CD4-positive, CD25-positive, alpha-beta regulatory T cell (primary cell): ENCODE data around the gene DCBLD1. TPM values are rescaled to one million over a fixed set of nuclear protein-coding genes. Genes with fewer than 3 reads are reported as not detected.

Experiments
- ATAC-seq, 2 donors: fragments of 150-1000 bp; cut with Tn5 transposase; one replicate each; pipeline ENCODE4 v1.10.0; 2021; ENCODE audit warnings: low read depth in 2 of 2, moderate number of reproducible peaks in 2 of 2, moderate library complexity in 1 of 2
- DNase-seq, 3 donors: peaks; one replicate each; pipeline versions ENCODE4 v3.0.0 to v3.0.0-alpha.2; 2012 to 2022; ENCODE audit warnings: mixed read lengths in 1 of 3
- H3K27ac ChIP-seq: one replicate; pipeline ENCODE4 v1.7.0; 2013; ENCODE audit warnings: mild to moderate bottlenecking, low read length; ENCODE audit not compliant: insufficient read depth, poor library complexity, severe bottlenecking
- H3K27me3 ChIP-seq: one replicate; pipeline ENCODE4 v1.7.0; 2013; ENCODE audit warnings: low read length; ENCODE audit not compliant: control insufficient read depth, insufficient read depth
- H3K36me3 ChIP-seq: one replicate; pipeline ENCODE4 v1.7.0; 2013; ENCODE audit warnings: mild to moderate bottlenecking, low read length, moderate library complexity; ENCODE audit not compliant: control insufficient read depth, insufficient read depth
- H3K4me1 ChIP-seq: 2 replicates; pipeline ENCODE4 v1.7.0; 2013; ENCODE audit warnings: mild to moderate bottlenecking, low read length; ENCODE audit not compliant: insufficient read depth, control insufficient read depth, poor library complexity, severe bottlenecking
- H3K4me3 ChIP-seq: one replicate; pipeline ENCODE4 v1.7.0; 2013; ENCODE audit warnings: low read depth, mild to moderate bottlenecking, low read length, moderate library complexity
- H3K9me3 ChIP-seq, 2 experiments: 1 replicate in 1 of 2; 2 replicates in 1 of 2; pipeline ENCODE4 v1.7.0; 2013; ENCODE audit warnings: low read length in 2 of 2, mild to moderate bottlenecking in 1 of 2, moderate library complexity in 1 of 2; ENCODE audit not compliant: control insufficient read depth in 2 of 2
- H3K27ac Mint-ChIP-seq, 3 donors: one replicate each; pipeline ENCODE4 v1.8.0; 2020 to 2022; ENCODE audit warnings: mild to moderate bottlenecking in 3 of 3, mixed read lengths in 3 of 3, moderate library complexity in 2 of 3
- H3K27me3 Mint-ChIP-seq: one replicate; pipeline ENCODE4 v1.8.0; 2022; ENCODE audit warnings: mild to moderate bottlenecking, mixed read lengths
- H3K36me3 Mint-ChIP-seq: one replicate; pipeline ENCODE4 v1.8.0; 2020; ENCODE audit warnings: mixed read lengths
- H3K4me1 Mint-ChIP-seq, 4 donors: one replicate each; pipeline ENCODE4 v1.8.0; 2020 to 2022; ENCODE audit warnings: mixed read lengths in 4 of 4, mild to moderate bottlenecking in 1 of 4
- H3K4me3 Mint-ChIP-seq, 4 donors: one replicate each; pipeline ENCODE4 v1.8.0; 2020 to 2022; ENCODE audit warnings: mild to moderate bottlenecking in 4 of 4, mixed read lengths in 4 of 4, moderate library complexity in 3 of 4
- H3K9me3 Mint-ChIP-seq, 7 donors: one replicate each; pipeline ENCODE4 v1.8.0; 2020 to 2022; ENCODE audit warnings: mixed read lengths in 7 of 7, mild to moderate bottlenecking in 3 of 7, moderate library complexity in 2 of 7
- polyA plus RNA-seq, 4 donors: library from polyadenylated mRNA; unstranded; fragments of 300-500 nt; fragmentation: Illumina TruSeq; gene quantifications; one replicate each; pipeline ENCODE4 v1.2.3, GENCODE V29; 2021
- total RNA-seq: library from RNA; stranded (reverse); gene quantifications from one replicate; pipeline ENCODE4 v1.2.3, GENCODE V29; 2022

Gene DCBLD1
- total and polyA plus RNA-seq, 5 donors from 2014 or later, result 1.3 to 5.5 (median 3.1) TPM

DNA sequence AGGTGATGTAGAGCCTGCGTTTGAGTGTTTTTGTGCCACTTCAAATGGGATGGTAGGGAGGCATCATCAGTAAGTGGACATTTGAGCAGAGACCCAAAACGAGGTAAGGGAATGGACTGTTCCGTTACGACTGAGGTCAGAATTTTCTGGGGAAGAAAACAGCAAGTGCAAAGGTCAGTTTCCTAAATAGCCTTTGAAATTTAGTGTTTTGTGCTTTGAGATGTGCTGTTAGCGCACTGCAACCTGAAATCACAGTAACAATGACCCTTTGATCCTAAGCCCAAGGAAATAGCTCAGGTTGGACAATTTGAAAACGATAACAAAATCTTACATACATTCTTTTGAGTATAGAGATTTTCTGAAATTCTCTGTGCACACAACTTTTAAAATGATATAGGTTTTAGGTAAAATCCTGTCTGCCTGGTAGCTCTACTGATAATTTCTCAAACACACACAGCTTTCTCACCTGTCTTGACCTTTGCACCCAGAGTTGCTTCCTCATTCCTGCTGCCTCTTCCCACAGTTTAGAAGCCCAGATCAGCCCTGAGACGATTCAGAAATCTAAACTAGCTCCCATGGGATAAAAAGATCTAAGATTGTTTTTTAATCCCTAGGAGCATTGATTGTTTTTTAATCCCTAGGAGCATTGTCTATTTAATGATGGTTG is 22.1 kb downstream of the DCBLD1 start:
- Mint-ChIP-seq H3K27ac (no peak overlapping the region), H3K27me3 (peaks cover 6% of the 10 kb centered on the region), H3K9me3 (peaks cover 0 to 2% (median 0%) of the 10 kb centered on the region in 7 donors), H3K4me1 (no peaks in the 10 kb centered on the region), H3K36me3 (no peaks in the 10 kb centered on the region), H3K4me3 (no peak overlapping the region)
- Histone ChIP-seq H3K4me1 (no peaks in the 10 kb centered on the region), H3K36me3 (no peaks in the 10 kb centered on the region), H3K9me3 (no peaks in the 10 kb centered on the region), H3K27me3 (peaks cover 2% of the 10 kb centered on the region), H3K4me3 (no peak overlapping the region), H3K27ac (no peak overlapping the region)
- DNase-seq (no peak), ATAC-seq (no peak)

- ATAC-seq, result no peak
- Mint-ChIP-seq H3K36me3 (peaks cover 3% of the 10 kb centered on the region), H3K27me3 (peaks cover 11% of the 10 kb centered on the region), H3K27ac (no peak overlapping the region), H3K4me3 (no peak overlapping the region), H3K9me3 (peaks cover 0 to 2% (median 0%) of the 10 kb centered on the region in 7 donors), H3K4me1 (no peaks in the 10 kb centered on the region)
- DNase-seq, result no peak
- Histone ChIP-seq H3K27me3 (peaks cover 2% of the 10 kb centered on the region), H3K9me3 (no peaks in the 10 kb centered on the region), H3K4me1 (no peaks in the 10 kb centered on the region), H3K4me3 (no peak overlapping the region), H3K27ac (no peak overlapping the region), H3K36me3 (no peaks in the 10 kb centered on the region)
These were observed 22.8 kb downstream of the DCBLD1 start for GRCh38 chr6:117505311-117505710.

DNA sequence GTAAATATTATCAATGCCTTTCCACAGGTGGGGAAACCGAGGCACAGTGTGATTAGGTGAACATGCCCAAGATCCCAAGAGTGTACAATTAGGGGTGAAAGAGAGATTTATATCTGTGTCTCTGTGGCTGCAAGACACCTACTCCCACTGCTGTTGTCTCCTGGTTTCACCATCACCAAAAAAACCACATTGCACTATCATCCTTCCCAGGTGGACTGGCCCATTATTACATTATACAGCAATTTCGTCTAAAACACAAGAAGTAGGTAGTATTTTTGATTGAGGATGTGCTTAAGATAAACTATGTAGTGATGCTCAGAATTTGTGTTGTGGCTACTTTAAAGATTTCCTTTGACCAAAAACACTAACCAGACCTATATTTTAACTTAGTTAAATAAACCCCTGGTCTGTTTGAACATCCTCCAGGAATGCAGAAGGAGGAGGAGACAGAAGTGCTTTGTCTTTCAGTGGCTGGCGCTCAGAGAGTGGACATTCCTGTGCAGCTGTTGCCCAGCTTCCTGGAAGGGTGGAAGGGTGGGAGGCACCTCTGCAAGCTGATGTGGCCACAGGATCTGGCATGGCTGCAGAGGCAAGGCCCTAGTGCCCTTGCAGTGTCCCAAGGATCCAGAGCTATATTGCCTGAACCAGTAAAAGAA is 23.8 kb downstream of the DCBLD1 start:
- H3K36me3 Mint-ChIP-seq, result peaks cover 3% of the 10 kb centered on the region

GRCh38 chr6:117506907-117507306 is 24.4 kb downstream of the DCBLD1 start:
- H3K4me1 ChIP-seq, result no peaks in the 10 kb centered on the region
- H3K9me3 ChIP-seq, result no peaks in the 10 kb centered on the region
- ATAC-seq, result no peak
- H3K4me3 ChIP-seq, result no peak overlapping the region
- peaks cover 3% of the 10 kb centered on the region for H3K36me3 Mint-ChIP-seq
- no peak overlapping the region for H3K27ac ChIP-seq
- H3K4me3 Mint-ChIP-seq, result no peak overlapping the region
- H3K36me3 ChIP-seq, result no peaks in the 10 kb centered on the region
- no peaks in the 10 kb centered on the region for H3K4me1 Mint-ChIP-seq
- H3K27me3 ChIP-seq, result peaks cover 2% of the 10 kb centered on the region
- no peak overlapping the region for H3K27ac Mint-ChIP-seq
- H3K27me3 Mint-ChIP-seq, result peaks cover 11% of the 10 kb centered on the region
- no peak for DNase-seq
- H3K9me3 Mint-ChIP-seq, result peaks cover 0 to 1% (median 0%) of the 10 kb centered on the region in 7 donors

More for the DNA sequence above, 23.8 kb downstream of the DCBLD1 start:
- H3K27me3 ChIP-seq, result peaks cover 2% of the 10 kb centered on the region
- no peaks in the 10 kb centered on the region for H3K4me1 Mint-ChIP-seq
- H3K9me3 ChIP-seq, result no peaks in the 10 kb centered on the region
- peaks cover 11% of the 10 kb centered on the region for H3K27me3 Mint-ChIP-seq
- no peaks in the 10 kb centered on the region for H3K4me1 ChIP-seq
- no peaks in the 10 kb centered on the region for H3K36me3 ChIP-seq
- H3K27ac Mint-ChIP-seq, result no peak overlapping the region
- H3K27ac ChIP-seq, result no peak overlapping the region
- ATAC-seq (no peak), DNase-seq (no peak)
- no peak overlapping the region for H3K4me3 ChIP-seq
- H3K9me3 Mint-ChIP-seq, result peaks cover 0 to 2% (median 0%) of the 10 kb centered on the region in 7 donors
- no peak overlapping the region for H3K4me3 Mint-ChIP-seq

GRCh38 chr6:117508450-117508971 is 26.0 kb downstream of the DCBLD1 start:
- DNase-seq (no peak), ATAC-seq (no peak)
- no peak overlapping the region for H3K27ac ChIP-seq
- H3K27me3 ChIP-seq, result peaks cover 2% of the 10 kb centered on the region
- H3K9me3 ChIP-seq, result no peaks in the 10 kb centered on the region
- Mint-ChIP-seq H3K27me3 (peaks cover 9% of the 10 kb centered on the region), H3K4me3 (no peak overlapping the region), H3K36me3 (peaks cover 3% of the 10 kb centered on the region), H3K27ac (no peak overlapping the region), H3K9me3 (no peaks in the 10 kb centered on the region), H3K4me1 (no peaks in the 10 kb centered on the region)
- H3K4me3 ChIP-seq, result no peak overlapping the region
- H3K36me3 ChIP-seq, result no peaks in the 10 kb centered on the region
- H3K4me1 ChIP-seq, result no peaks in the 10 kb centered on the region

DNA sequence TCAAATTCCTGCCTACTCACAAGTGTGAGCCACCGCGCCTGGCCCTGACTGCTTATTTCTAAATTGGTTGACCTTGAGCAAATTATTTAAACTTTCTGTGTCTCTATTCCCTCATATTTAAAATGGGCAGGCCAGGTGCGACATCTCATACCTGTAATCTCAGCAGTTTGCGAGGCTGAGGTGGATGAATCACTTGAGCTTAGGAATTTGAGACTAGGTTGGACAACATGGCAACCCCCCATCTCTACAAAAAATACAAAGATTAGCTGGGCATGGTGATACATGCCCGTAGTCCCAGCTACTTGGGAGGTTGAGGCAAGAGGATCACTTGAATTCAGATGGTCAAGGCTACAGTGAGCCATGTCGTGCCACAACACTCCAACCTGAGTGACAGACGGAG is 26.5 kb downstream of the DCBLD1 start:
- Mint-ChIP-seq H3K36me3 (peaks cover 3% of the 10 kb centered on the region), H3K27ac (no peak overlapping the region), H3K4me1 (no peaks in the 10 kb centered on the region), H3K27me3 (peaks cover 6% of the 10 kb centered on the region), H3K4me3 (no peak overlapping the region), H3K9me3 (no peaks in the 10 kb centered on the region)
- Histone ChIP-seq H3K4me1 (no peaks in the 10 kb centered on the region), H3K4me3 (no peak overlapping the region), H3K36me3 (no peaks in the 10 kb centered on the region), H3K27ac (no peak overlapping the region), H3K27me3 (peaks cover 2% of the 10 kb centered on the region), H3K9me3 (no peaks in the 10 kb centered on the region)
- ATAC-seq, result no peak
- no peak for DNase-seq

DNA sequence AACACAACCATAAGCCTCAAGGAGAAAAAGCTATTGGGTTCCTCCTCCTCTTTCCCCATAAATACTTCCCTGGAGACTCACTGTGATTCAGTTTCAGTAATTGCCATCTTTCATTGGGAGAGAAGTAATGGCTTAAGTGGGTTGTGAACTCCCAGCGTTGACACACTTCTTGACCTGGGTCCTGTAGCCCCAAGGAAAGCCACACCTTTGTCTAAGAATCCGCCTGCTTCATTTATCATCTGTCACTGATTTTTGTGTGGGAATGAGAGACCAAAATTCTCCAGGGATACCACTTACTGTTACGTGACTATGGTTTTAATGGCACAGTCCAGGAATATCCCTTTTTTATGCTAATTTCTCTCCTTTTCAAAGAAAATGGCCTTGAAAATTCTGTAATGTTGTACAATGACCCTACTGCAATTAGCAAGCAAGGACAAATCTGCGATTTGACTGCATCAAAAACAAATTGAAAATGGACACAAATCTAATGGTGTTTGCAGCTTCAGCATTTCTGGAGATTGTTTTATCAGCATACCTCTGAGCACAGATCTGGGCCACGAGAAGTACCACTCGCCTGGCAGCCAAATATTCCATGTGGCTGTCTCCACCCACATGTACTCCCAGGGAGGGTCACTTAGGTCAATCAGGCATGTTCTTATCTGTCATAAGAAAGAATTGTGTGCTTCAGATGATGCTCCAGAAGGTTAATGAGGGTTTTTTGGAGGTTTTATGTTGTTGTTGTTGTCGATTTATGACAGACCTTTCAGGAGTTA is 29.8 kb downstream of the DCBLD1 start:
- Mint-ChIP-seq H3K27ac (no peak overlapping the region), H3K27me3 (peaks cover 10% of the 10 kb centered on the region), H3K4me1 (no peaks in the 10 kb centered on the region), H3K9me3 (no peaks in the 10 kb centered on the region), H3K4me3 (no peak overlapping the region), H3K36me3 (peaks cover 3% of the 10 kb centered on the region)
- H3K4me3 ChIP-seq, result no peak overlapping the region
- DNase-seq (no peak), ATAC-seq (no peak)
- no peaks in the 10 kb centered on the region for H3K4me1 ChIP-seq
- no peak overlapping the region for H3K27ac ChIP-seq
- H3K9me3 ChIP-seq, result no peaks in the 10 kb centered on the region
- H3K27me3 ChIP-seq, result peaks cover 2% of the 10 kb centered on the region
- no peaks in the 10 kb centered on the region for H3K36me3 ChIP-seq
